UCSD-AML1 (cell line): ENCODE measurements around the gene PEAK1.

Experiments
- DNase-seq: peaks from one replicate; lab custom pipeline; 2025; ENCODE audit not compliant: unreplicated experiment; lab: John Stamatoyannopoulos, UW

PEAK1 gene

DNA sequence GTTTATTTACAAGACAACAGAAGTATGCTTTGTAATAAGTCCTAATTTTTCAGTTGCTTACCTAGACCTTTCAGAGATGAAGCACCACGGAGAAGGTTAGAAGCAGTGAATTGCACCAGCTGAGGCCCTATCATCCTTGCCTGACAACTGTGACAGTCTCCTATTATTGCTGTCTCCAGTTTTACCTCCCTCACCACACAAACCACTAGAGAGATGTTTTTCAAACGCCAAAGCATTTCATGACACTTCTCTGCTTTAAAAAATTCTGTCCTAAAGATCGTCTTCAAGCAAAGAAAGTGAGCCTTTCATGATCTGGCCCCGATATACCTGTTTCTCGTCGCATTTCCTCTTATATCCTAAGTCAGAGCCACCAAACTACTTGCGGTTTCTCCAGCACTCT, 276.7 kb downstream of the PEAK1 start:
- DNase-seq: no peak

DNA sequence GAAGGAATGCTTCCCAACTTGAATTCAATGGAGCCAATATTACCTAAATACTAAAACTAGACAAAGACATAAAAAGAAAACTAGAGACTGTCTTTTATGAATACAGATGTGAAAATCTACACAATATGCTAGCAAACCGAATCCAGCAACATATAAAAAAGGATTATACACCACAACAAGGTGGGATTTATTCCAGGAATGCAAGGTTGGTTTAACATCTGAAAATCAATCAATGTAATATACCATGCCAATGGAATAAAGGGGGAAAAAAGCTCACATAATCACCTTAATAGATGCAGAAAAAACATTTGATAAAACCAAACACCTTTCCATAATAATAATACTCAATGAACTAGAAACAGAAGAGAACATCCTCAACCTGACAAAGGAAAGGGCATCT, 279.7 kb downstream of the PEAK1 start:
- DNase-seq: no peak

DNA sequence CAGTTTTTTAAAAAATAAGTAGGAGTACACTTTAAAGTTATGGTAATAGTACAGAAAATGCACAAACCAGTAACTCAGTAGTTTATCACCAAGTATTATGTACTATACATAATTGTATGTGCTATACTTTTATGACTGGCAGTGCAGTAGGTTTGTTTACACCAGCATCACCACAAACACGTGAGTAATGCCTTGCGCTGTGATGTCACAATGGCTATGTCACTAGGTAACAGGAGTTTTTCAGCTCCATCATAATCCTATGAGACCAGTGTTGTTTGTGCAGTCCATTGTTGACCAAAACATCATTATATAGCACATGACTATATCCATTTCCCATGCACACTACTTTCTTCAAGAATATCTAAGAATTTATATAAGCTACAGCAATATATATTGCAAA, 280.6 kb downstream of the PEAK1 start:
- DNase-seq: no peak

DNA sequence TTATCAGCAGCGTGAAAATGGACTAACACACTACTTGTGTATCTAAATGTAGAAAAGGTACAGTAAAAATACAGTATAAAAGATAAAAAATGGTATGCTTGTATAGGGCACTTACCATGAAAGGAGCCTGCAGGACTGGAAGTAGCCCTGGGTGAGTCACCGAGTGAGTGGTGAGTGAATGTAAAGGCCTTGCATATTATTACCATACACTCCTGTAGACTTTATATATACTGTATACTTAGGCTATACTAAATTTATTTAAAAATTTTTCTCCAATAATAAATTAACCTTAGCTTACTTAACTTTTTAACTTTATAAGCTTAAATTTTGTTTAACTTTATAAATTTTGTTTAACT, 281.8 kb downstream of the PEAK1 start:
- DNase-seq: no peak

DNA sequence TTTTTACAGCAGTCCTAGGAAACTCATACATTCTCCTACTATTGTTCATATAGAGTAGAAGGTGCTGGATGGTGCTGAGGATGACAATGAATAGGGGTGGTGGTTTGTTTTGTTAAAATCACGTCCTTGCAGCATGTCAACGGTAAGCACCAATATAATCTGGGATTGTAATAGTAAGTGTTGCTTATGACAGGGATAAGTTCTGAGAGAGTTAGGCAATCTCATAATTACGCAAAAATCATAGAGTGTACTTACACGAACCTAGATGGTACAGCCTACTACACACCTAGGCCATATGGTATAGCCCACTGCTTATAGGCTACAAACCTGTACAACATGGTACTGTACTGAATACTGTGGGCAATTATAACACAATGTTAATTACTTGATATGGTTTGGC, 284.7 kb downstream of the PEAK1 start:
- DNase-seq: no peak

DNA sequence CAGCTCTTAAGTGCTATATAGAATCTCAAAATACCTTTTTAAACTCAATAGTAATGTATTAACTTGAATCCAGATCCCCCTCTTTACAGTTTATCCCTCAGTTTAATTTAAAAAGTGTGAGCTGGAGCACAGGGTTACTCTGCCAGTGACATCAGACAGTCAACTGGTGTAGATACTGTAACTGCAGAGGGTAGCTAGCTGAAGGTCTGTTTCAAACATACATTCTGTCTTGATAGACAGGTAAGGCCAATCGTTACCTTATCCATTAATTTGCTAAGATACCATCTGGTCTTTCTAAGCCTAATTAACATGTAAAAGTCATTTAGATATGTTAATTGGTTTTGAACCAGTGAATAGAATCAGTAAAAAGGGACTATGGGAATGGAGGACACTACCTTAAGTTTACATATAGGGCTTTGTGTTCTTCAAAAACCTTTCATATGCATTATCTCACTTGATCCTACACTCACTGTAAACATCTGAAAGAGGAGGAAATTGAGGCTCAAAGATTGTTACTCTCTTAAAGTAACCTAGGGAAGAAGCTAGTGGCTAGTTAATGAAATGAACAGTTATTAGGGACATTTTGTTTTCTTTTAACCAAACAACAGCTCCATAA, 289.5 kb downstream of the PEAK1 start:
- no peak for DNase-seq

DNA sequence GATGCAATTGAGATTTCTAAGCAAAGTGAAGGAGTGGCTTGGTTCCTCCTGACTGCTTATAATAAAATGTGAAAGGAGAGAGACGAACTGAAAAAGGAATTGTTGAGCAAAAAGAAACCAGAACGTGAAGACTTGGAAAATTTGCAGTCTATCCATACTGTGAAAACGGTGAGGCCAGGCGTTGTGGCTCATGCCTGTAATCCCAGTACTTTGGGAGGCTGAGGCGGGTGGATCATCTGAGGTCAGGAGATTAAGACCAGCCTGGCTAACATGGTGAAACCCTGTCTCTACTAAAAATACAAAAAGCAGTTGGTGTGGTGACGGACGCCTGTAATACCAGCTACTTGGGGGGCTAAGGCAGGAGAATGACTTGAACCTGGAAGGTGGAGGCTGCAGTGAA, 292.3 kb downstream of the PEAK1 start:
- DNase-seq: no peak

DNA sequence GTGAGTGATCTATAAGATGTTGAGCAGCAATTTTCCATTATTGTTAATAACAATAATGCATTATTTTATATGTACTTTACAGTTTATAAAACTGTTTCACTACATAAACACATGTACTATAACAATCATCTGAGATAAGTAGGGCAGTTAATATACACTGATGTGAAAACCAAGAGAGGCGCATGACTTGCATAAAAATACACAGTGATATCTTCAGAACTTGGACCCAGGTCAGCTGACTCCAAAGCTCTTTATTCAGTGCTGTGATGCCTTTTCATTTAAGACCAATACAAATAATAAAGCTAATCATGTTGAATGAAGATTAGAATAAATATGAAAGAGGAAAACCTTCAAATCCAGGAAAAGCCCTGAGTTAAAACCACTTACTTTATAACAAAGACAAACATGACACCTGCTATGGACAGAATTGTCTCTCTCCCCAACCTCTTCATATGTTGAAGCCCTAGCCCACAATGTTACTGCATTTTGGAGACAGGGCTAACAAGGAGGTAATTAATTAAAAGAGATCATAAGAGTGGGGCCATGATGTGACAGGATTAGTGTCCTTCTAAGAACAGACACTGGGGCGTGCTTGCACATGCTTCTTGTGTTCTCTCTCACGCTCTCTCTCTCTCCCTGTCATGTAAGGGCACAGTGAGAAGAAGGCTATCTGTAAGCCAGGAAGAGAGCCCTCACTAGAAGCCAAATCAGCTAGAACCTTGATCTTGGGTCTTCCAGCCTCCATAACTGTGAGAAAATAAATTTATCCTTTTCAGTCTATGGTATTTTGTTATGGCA, 293.2 kb downstream of the PEAK1 start:
- DNase-seq: no peak

DNA sequence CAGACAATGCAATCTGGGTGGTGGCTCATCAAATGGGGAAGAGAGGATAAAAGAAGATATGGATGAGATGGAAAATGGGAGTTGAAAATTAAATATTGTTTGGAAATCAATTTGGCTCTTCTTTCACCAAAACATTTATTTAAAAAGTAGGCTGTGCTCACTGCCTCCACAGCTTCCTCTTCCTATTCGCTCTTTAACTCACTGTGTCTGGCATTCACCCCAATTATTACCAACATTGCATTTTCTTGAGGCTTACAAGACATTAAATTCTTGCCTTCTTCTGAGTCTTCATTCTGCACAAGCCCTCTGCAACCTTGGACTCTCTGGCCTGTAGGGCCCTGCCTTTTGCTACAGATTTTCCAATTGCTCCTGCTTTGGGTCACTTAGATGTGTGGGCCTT, 296.1 kb downstream of the PEAK1 start:
- no peak for DNase-seq

DNA sequence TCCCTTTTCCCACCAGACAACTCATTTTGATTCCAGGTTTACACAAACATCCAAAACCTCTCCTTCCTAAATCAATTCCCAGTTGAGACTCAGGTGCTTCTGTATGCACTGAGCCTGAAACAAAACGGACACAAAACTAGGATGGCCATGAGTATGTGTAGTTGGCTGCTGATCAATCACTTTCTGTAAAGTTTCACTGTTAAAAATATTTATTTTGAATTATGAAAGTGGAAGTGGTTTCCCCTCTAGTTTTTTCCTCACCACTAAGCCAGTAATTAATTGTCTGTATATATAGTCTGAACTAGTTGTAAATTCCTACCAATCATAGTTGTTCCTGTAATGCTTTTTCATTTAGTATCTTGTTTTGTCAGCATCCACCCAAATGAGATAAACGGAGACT, 297.3 kb downstream of the PEAK1 start:
- no peak for DNase-seq

DNA sequence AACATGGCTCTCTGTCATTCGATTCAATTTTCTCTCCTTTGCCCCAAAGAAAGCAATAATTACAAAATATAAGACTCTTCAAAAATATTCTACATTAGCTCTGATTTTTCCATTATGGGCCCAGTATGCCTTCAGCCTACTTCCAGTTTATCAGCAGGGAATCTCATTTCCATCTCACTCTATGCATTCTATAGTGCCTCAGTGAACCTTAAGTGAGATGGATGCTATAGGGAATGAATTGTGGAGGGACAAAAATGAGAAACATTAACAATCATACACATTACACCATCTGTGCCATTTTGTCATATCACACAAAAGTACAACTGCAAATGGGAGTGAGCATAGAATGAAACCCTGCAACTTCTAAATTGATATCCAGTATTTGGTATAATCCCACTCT, 298.3 kb downstream of the PEAK1 start:
- DNase-seq: no peak

DNA sequence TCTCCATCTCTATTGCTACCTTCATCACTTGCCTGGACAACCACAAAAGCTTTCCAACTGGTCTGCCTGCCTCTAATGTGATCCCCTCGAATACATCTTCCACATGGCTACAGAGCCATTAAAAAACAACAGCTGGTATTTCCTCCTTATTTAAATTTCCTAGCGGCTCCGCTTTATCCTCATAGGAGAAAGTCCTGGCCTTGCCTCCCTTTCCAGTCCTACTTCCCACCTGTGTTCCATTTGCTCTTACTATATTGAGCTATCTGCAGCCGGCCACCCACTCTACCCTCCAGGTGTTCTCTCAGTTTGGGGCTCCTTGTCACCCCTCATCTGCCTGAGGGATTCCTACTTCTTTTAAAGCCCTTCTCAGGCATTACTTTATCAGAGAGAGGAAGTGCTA, 299.3 kb downstream of the PEAK1 start:
- no peak for DNase-seq

DNA sequence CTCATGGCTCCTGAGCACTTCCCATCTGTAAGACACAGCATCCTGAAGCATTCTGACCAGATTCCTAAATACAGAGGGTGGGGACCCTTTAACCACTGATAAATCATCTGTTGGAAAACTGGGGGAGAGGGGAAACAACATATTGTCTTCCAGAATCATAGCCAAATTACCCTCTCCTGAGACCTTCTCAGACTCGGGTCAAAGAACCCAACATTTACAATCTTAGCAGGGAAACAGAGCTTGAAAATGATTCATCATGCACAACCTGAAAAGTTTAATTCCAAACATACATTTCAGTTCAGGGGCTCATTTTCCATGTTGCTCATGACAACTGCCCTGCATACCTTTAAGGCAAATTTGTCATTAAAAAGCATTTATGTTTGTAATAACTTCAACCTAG, 300.5 kb downstream of the PEAK1 start:
- DNase-seq: no peak

DNA sequence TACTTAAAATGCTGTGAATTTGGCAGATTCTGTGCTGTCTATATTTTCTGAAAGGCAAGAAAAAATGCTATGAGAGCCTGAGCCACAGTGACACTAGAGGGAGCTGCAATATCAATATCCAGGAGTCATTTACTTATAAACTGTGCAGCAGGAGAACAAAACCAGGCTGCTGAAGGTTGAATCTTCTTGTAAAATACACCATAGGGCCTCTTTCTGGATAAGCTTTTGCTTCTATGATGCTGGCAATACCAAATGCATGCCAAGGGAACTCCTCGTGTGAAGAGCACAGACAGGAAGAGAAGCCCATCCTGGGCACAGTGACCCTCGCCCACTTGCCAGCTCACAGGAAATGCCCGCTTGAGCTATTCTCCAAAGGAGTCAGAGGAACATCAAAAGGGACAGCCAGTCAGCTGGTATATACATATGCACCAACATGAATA, 301.0 kb downstream of the PEAK1 start:
- DNase-seq: peak; percentile 30

DNA sequence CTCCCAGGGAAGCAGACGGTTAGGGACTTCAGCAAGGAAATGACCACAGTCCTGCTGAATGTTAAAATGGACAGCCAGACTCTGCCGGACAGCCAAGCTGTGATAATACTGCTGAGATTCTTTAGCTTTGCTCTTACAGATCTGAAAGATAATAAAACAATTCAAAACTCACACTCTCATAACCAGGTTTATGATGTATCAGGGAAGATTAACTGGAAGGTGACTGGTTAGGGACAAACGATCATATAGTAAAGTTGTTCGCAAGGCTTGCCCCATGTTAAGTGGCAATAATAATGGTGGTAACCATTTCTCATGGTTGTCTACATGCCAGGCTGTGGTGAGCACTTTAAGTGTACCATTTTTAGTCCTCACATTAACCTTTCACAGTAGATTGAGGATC, 304.7 kb downstream of the PEAK1 start:
- no peak for DNase-seq

DNA sequence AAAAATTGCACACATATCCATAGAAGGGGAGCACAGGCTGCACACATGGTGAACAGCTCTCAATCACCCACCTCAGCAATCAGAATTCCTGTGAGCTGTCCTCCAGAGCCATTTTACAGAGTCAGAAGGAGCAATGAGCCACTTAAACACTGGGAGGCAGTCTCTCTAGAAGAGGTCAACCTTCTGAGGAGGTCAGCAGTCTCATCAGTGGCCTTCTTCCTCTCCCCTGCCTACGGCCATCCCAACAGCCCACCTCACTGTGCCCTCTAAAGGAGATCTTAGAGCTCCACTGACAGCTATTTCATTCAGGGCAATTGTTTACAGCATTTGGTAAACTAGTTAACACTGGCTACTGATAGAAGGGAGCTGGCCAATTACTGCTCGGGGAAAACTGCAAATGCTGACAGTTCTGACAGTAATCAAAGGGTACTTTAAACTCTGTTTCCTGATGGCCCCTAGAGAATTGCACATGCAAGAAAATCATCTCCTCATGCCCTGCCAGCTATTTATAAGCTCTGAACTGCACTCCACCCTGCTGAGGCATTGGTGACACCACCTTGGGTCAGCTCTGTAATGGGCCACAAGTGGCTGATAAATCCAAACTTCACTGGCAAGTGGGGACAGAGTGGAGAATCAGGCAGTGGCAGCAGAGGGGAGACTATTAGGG, 306.9 kb downstream of the PEAK1 start:
- no peak for DNase-seq

DNA sequence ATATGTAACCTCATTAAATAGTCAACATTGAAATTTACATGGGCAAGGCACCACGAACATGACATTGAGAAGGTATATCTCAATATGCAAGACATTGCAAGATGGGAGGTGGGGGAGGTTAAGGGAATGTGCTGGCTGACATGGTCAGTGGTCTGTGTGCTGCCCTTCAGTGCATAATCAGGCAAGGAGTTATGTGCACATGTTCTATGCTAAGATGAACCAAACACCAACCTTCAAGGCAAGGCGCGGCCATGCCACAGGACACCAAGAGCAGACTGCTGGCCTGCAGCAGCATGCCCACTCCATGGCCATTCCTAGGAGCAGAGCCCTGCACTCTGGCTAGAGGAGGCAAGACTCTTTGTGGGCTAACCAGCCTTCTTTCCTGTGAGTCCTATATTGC, 308.1 kb downstream of the PEAK1 start:
- no peak for DNase-seq

DNA sequence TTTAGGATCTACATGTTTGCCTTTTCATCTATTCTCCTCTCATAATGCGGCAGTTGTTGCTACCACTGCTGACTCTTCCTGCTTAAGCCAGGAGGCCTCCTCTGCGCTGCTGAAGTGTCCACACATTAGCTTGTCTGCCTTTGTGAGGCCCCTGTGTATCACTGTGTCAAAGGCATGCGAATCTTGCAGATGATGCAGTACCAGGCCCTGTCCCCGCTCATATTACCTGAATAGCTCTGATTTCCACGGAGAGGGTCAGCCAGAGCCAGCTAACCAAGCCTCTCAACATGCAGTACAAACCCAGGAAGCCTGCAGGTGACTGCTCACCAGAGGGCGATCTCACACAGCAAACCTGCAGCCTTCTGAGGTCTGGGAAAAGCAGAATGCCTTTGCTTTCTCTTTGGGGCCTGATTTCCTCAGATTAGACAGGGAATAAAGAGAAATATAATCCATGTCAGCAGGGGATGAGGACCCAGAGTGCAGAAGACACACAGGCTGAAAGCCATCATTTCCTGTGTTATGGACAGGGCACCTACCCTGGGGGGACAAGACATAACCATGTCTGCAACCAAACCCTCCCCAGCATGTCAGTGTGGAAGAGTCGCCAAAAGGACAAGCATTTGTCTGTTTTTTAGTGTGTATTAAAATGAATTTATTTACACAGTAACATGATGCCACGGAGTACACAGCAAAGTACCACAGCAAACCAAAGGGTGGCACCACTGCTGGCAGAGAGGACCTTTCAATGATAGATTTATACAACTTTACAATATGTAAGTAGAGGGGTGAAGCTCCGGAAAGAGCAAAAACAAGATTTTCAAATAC, 312.2 kb downstream of the PEAK1 start:
- peak; percentile 37 for DNase-seq

DNA sequence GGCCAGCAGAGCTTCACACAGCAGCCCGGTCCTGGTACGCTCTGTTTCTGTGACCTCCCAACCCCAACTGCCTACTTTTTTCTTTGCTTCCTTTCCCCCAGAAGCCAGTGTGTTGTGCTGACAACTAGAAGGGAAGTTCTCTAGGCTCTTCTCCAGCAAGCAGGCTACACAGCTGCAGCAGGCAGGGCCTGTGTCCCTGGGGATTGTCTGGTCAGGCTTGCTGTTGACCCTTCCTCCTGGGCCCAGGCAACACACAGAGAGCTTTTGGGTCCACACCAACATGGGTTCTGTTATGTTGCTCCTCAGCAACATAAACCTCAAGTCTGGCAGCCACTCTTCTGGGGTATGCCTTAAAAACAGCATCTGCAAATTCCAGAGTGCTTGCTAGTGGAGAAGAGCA, 312.8 kb downstream of the PEAK1 start:
- no peak for DNase-seq

DNA sequence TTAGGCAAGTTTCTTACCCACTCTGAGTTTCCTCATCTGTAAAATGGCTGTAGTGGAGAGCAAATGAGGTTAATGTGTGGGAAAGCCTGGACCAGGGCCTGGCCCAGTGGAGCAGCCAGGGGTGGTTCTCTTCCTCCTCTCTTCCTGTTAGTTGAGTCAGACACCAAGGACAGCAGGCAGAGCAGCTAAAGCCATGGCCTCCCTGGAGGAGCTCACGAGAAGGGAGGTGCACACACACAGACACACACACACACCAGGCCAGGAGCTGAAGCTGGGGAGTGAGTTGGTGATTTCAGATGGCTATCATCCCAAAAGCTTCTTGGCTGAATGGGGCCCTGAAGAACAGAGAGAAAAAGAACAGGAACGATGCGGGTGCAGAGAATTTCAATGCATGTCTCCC, 315.7 kb downstream of the PEAK1 start:
- no peak for DNase-seq

DNA sequence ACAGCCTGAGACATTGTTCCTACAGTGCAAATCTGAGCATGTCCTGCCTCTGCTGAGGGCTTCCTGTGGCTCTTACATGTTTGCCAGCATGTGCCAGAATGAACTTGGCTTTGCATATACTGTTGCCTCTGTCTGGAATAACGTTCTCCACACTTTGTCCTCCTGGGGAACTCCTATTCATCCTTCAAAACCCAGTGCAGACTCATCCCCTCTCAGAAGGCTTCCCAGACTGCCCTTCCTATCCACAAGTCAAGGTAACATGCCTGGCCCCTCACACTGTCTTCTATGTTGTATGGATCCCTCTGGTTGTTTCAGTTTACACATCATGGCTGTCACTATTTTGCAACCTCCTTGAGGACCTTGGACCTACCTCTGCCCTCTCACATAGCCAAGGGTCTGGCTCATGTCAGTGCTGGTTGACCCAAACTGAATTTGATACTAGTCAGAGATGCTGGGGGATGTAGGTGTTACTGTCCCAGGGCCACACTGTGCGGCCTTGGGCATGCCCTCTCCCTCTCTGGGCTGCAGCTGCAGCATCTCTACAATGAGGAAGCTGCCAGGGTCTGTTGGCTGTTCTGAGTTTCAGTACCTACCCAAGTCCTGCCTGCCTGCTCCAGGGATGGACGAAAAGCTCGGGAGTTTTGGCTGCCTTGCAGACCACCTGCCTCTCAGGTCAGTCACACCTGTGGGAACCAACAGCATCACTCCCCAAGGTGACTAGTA, 320.0 kb downstream of the PEAK1 start:
- no peak for DNase-seq
